Left lung (tissue), 10 donors: ENCODE results near the gene ZCCHC4. TPM values are rescaled to one million over a fixed set of nuclear protein-coding genes. Genes with fewer than 3 reads are reported as not detected.

Experiments
- ATAC-seq: fragments of 200-7000 bp; cut with Tn5 transposase; one replicate; pipeline ENCODE4 v1.9.1; 2020; ENCODE audit warnings: moderate library complexity
- DNase-seq, 4 donors: peaks; one replicate each; pipeline ENCODE4 v3.0.0-alpha.2; 2013 to 2020
- H3K27ac ChIP-seq, 2 donors: fragments of 200-600 bp; sonication (generic) in 1 of 2; one replicate each; pipeline versions ENCODE4 v1.5.0 to v1.8.0; 2020 to 2021
- H3K27me3 ChIP-seq, 2 donors: fragments of 200-600 bp; sonication (generic) in 1 of 2; one replicate each; pipeline versions ENCODE4 v1.5.0 to v1.8.0; 2020 to 2021
- H3K36me3 ChIP-seq, 2 donors: fragments of 200-600 bp; sonication (generic) in 1 of 2; one replicate each; pipeline versions ENCODE4 v1.5.0 to v1.8.0; 2020 to 2021
- H3K4me1 ChIP-seq, 2 donors: fragments of 200-600 bp; one replicate each; pipeline ENCODE4 v1.8.0; 2021
- H3K4me3 ChIP-seq, 2 donors: fragments of 200-600 bp; sonication (generic) in 1 of 2; one replicate each; pipeline versions ENCODE4 v1.5.0 to v1.8.0; 2020 to 2021; ENCODE audit warnings: mild to moderate bottlenecking in 1 of 2
- H3K9me3 ChIP-seq, 2 donors: fragments of 200-600 bp; sonication (generic) in 1 of 2; one replicate each; pipeline versions ENCODE4 v1.5.0 to v1.8.0; 2020 to 2021
- CTCF ChIP-seq, 2 donors: fragments of 200-600 bp; sonication (generic) in 1 of 2; IDR thresholded peaks; one replicate each; pipeline versions ENCODE4 v1.5.0 to v1.8.0; 2021; ENCODE audit warnings: antibody characterized with exemption in 2 of 2
- intact Hi-C, 2 donors: fragments of 100-400 bp; cut with DNase I; formaldehyde crosslinking; loops; one replicate each; pipeline versions ENCODE4 v1.11.2 to v1.14.2; 2022
- polyA plus RNA-seq, 6 donors: library from polyadenylated mRNA; unstranded; fragments of 120-200 nt; gene quantifications; one replicate each; pipeline ENCODE4 v1.2.1, GENCODE V29; 2013; ENCODE audit not compliant: insufficient read length in 6 of 6
- total RNA-seq, 2 donors: library from RNA; stranded (reverse); fragmentation: NEBNext Ultra II Directional; extraction: Animal tissue kit (Norgen Biotek cat#: 25700); gene quantifications; one replicate each; pipeline ENCODE4 v1.2.1, GENCODE V29; 2021
- donor health status: DM: no; HTN: yes; CAD: no.
- donor health status: DM: no; HTN: no; CAD: no.

Gene ZCCHC4
- total and polyA plus RNA-seq, 8 donors = 8.5 to 17.1 (median 15.7) TPM

GRCh38 chr4:25284466-25284865 is 28.1 kb upstream of the ZCCHC4 start:
- Histone ChIP-seq H3K9me3 (peaks cover 0 to 8% of the 10 kb centered on the region in 2 donors), H3K27ac (peak overlapping the region in 1 of 2 donors; percentile 27), H3K27me3 (no peaks in the 10 kb centered on the region), H3K36me3 (peaks cover 0 to 18% of the 10 kb centered on the region in 2 donors), H3K4me1 (no peaks in the 10 kb centered on the region), H3K4me3 (no peak overlapping the region)
- DNase-seq = no peak
- no peak for TF ChIP-seq CTCF (IDR thresholded peaks at IDR 0.05)
- ATAC-seq = peak; percentile 61
- intact Hi-C loops = no loop called here

GRCh38 chr4:25290490-25291067 is 22.0 kb upstream of the ZCCHC4 start:
- peaks cover 0 to 8% of the 10 kb centered on the region in 2 donors for H3K9me3 ChIP-seq
- H3K4me1 ChIP-seq = no peaks in the 10 kb centered on the region
- H3K4me3 ChIP-seq = no peak overlapping the region
- no peak for ATAC-seq
- DNase-seq = no peak
- no peaks in the 10 kb centered on the region for H3K36me3 ChIP-seq
- no peak overlapping the region for H3K27ac ChIP-seq
- intact Hi-C loops = no loop called here
- TF ChIP-seq CTCF (IDR thresholded peaks at IDR 0.05) = no peak
- no peaks in the 10 kb centered on the region for H3K27me3 ChIP-seq

GRCh38 chr4:25291158-25291733 is 21.3 kb upstream of the ZCCHC4 start:
- Histone ChIP-seq H3K4me1 (no peaks in the 10 kb centered on the region), H3K4me3 (no peak overlapping the region), H3K27ac (no peak overlapping the region), H3K9me3 (peaks cover 0 to 8% of the 10 kb centered on the region in 2 donors), H3K36me3 (no peaks in the 10 kb centered on the region), H3K27me3 (no peaks in the 10 kb centered on the region)
- no peak for DNase-seq
- TF ChIP-seq CTCF (IDR thresholded peaks at IDR 0.05) = no peak
- intact Hi-C loops = no loop called here
- ATAC-seq = no peak

- Histone ChIP-seq H3K4me3 (no peak overlapping the region), H3K27me3 (no peaks in the 10 kb centered on the region), H3K27ac (no peak overlapping the region), H3K36me3 (no peaks in the 10 kb centered on the region), H3K4me1 (no peaks in the 10 kb centered on the region), H3K9me3 (no peaks in the 10 kb centered on the region)
- intact Hi-C loops = no loop called here
- DNase-seq = no peak
- ATAC-seq = no peak
- no peak for TF ChIP-seq CTCF (IDR thresholded peaks at IDR 0.05)
These were observed 14.9 kb upstream of the ZCCHC4 start for GRCh38 chr4:25297528-25298242.

- Histone ChIP-seq H3K9me3 (no peaks in the 10 kb centered on the region), H3K4me1 (no peaks in the 10 kb centered on the region), H3K36me3 (no peaks in the 10 kb centered on the region), H3K27me3 (no peaks in the 10 kb centered on the region), H3K4me3 (no peak overlapping the region), H3K27ac (peak overlapping the region; percentile 38 to 70)
- intact Hi-C loops = no loop called here
- peak; percentile 92 for ATAC-seq
- TF ChIP-seq CTCF (IDR thresholded peaks at IDR 0.05) = no peak
- peak in 3 of 4 donors; percentile 42 to 88 (median 70) for DNase-seq
These were observed 12.9 kb upstream of the ZCCHC4 start for GRCh38 chr4:25299476-25300203.
